Uterus (tissue), 2 donors: ENCODE measurements around the gene NOTCH1.

ENCODE experiments used
- POLR2A ChIP-seq, 2 donors: fragments of 450-650 bp; IDR thresholded peaks; one replicate each; pipeline ENCODE4 v1.6.1; 2016; ENCODE audit warnings: antibody characterized with exemption in 2 of 2, mild to moderate bottlenecking in 1 of 2, moderate library complexity in 1 of 2
- TF ChIP-seq, protein P1 (sequence below), 4 experiments: fragments of 200-600 bp in 2 of 4; fragments of 450-650 bp in 2 of 4; sonication (generic) in 2 of 4; IDR thresholded peaks; one replicate each; pipeline ENCODE4 v1.5.1; 2016 to 2019; ENCODE audit warnings: antibody characterized with exemption in 4 of 4, mild to moderate bottlenecking in 2 of 4, moderate library complexity in 1 of 4

DNA sequence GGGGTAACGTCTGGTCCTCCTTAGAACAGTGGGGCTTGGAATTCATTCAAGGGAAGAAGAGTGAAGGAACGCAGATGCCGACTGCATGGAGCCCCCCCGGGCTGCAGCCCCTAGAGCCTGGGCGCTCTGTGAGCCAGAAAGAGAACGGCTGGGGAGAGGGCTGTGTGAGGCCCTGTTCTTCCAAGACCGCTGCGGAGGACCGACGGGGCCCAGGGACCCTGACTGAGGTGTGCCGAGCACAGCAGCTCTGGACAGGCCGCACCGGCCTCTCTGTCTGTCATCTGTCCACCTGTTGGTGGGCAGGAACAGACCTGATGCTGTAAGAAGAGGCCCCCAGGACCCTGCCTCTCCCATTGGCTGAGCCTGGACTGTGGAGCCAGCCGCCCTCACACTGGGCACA, 7.7 kb upstream of the NOTCH1 start:
- TF ChIP-seq, protein P1, sequence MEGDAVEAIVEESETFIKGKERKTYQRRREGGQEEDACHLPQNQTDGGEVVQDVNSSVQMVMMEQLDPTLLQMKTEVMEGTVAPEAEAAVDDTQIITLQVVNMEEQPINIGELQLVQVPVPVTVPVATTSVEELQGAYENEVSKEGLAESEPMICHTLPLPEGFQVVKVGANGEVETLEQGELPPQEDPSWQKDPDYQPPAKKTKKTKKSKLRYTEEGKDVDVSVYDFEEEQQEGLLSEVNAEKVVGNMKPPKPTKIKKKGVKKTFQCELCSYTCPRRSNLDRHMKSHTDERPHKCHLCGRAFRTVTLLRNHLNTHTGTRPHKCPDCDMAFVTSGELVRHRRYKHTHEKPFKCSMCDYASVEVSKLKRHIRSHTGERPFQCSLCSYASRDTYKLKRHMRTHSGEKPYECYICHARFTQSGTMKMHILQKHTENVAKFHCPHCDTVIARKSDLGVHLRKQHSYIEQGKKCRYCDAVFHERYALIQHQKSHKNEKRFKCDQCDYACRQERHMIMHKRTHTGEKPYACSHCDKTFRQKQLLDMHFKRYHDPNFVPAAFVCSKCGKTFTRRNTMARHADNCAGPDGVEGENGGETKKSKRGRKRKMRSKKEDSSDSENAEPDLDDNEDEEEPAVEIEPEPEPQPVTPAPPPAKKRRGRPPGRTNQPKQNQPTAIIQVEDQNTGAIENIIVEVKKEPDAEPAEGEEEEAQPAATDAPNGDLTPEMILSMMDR (IDR thresholded peaks at IDR 0.05), result no peak
- no peak for TF ChIP-seq POLR2A (IDR thresholded peaks at IDR 0.05)
